GM19239 (cell line): ENCODE measurements around the gene KRT9.

Experiments used
- DNase-seq: peaks from one replicate; pipeline ENCODE4 v3.0.0; 2011; ENCODE audit warnings: low spot score; ENCODE audit not compliant: insufficient read length
- FAIRE-seq: peaks from 2 replicates; lab custom pipeline; 2011; peaks lifted over from hg19 to GRCh38; lab: Jason Lieb, UNC

The KRT9 gene

GRCh38 chr17:41534899-41535546, 36.8 kb downstream of the KRT9 start:
- DNase-seq (no peak), FAIRE-seq (no peak)

- DNase-seq (no peak), FAIRE-seq (no peak)
Measured at GRCh38 chr17:41533613-41534012, 38.2 kb downstream of the KRT9 start.

- FAIRE-seq (no peak), DNase-seq (no peak)
Measured at GRCh38 chr17:41532947-41533570, 38.8 kb downstream of the KRT9 start.

- DNase-seq (no peak), FAIRE-seq (no peak)
Measured at GRCh38 chr17:41531993-41532392, 39.9 kb downstream of the KRT9 start.

GRCh38 chr17:41530062-41531048, 41.5 kb downstream of the KRT9 start:
- no peak for DNase-seq

GRCh38 chr17:41529491-41529915, 42.4 kb downstream of the KRT9 start:
- DNase-seq (no peak), FAIRE-seq (no peak)

More at GRCh38 chr17:41530062-41531048, 41.5 kb downstream of the KRT9 start:
- no peak for FAIRE-seq

GRCh38 chr17:41528959-41529353, 42.9 kb downstream of the KRT9 start:
- FAIRE-seq = no peak
- DNase-seq = no peak

GRCh38 chr17:41527063-41528023, 44.5 kb downstream of the KRT9 start:
- DNase-seq = no peak
- no peak for FAIRE-seq

GRCh38 chr17:41524261-41524660, 47.6 kb downstream of the KRT9 start:
- FAIRE-seq (no peak), DNase-seq (no peak)

GRCh38 chr17:41523787-41524186, 48.1 kb downstream of the KRT9 start:
- FAIRE-seq (no peak), DNase-seq (no peak)

GRCh38 chr17:41523225-41523593, 48.6 kb downstream of the KRT9 start:
- FAIRE-seq = no peak
- no peak for DNase-seq

GRCh38 chr17:41522301-41523224, 49.3 kb downstream of the KRT9 start:
- no peak for DNase-seq
- no peak for FAIRE-seq

- FAIRE-seq (no peak), DNase-seq (no peak)
Measured at GRCh38 chr17:41521574-41522261, 50.1 kb downstream of the KRT9 start.

- FAIRE-seq (no peak), DNase-seq (no peak)
Measured at GRCh38 chr17:41520821-41521521, 50.9 kb downstream of the KRT9 start.

- FAIRE-seq (no peak), DNase-seq (no peak)
Measured at GRCh38 chr17:41519501-41520224, 52.2 kb downstream of the KRT9 start.

GRCh38 chr17:41518789-41519449, 52.9 kb downstream of the KRT9 start, which contains the start of gene KRT15:
Gene KRT15, minus strand, starts transcription at chr17:41518890. Its CDS starts 63 bp downstream, at chr17:41518827.
- DNase-seq = no peak

More at GRCh38 chr17:41518789-41519449, 52.9 kb downstream of the KRT9 start, which contains the start of gene KRT15:
- no peak for FAIRE-seq
